ENCODE measurements around the gene PDCD1.

DNA sequence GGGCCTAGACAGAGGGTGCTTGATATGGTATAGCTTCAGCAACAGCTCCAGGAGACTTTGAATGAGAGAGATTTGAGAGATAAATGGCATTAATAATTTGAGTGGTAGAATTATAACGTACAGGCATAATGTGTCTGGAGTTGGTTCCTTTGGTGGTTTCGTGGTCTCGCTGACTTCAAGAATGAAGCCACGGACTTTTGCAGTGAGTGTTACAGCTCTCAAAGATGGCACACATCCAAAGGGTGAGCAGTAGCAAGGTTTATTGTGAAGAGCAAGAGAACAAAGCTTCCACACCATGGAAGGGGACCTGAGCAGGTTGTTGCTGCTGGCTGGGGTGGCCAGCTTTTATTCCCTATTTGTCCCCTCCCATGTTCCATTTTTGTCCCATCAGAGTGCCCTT is 23.1 kb downstream of the PDCD1 start:
- TF ChIP-seq, protein P1, sequence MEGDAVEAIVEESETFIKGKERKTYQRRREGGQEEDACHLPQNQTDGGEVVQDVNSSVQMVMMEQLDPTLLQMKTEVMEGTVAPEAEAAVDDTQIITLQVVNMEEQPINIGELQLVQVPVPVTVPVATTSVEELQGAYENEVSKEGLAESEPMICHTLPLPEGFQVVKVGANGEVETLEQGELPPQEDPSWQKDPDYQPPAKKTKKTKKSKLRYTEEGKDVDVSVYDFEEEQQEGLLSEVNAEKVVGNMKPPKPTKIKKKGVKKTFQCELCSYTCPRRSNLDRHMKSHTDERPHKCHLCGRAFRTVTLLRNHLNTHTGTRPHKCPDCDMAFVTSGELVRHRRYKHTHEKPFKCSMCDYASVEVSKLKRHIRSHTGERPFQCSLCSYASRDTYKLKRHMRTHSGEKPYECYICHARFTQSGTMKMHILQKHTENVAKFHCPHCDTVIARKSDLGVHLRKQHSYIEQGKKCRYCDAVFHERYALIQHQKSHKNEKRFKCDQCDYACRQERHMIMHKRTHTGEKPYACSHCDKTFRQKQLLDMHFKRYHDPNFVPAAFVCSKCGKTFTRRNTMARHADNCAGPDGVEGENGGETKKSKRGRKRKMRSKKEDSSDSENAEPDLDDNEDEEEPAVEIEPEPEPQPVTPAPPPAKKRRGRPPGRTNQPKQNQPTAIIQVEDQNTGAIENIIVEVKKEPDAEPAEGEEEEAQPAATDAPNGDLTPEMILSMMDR (IDR thresholded peaks at IDR 0.05), result no peak
- no peak for TF ChIP-seq POLR2A (IDR thresholded peaks at IDR 0.05)

All from ovary (tissue), 3 donors.